GM12878 (cell line): Measurements from ENCODE around the gene KCNMB4. TPM values are rescaled to one million over a fixed set of nuclear protein-coding genes. Genes with fewer than 3 reads are reported as not detected.

ENCODE experiments used
- ATAC-seq: fragments of 200-7000 bp; cut with Tn5 transposase; 3 replicates; pipeline ENCODE4 v1.9.1; 2020; ENCODE audit warnings: mild to moderate bottlenecking, moderate library complexity
- BruUV-seq: library from RNA; stranded (reverse); fragments of 400-500 nt; replicated peaks from 2 replicates; lab custom pipeline; 2021; lab: Mats Ljungman, UMichigan
- CTCF ChIA-PET: fragments of 300-600 bp; sonication (Branson Sonifier 250); formaldehyde crosslinking; extraction: SDS; loops from one replicate; lab custom pipeline; 2021; ENCODE audit warnings: inconsistent platforms; lab: Yijun Ruan, JAX
- POLR2A ChIA-PET: fragments of 350-600 bp; formaldehyde crosslinking; extraction: SDS; loops from one replicate; lab custom pipeline; 2021; ENCODE audit warnings: inconsistent platforms; lab: Charles Lee
- RAD21 ChIA-PET: fragments of 300-600 bp; sonication (Branson Sonifier 250); formaldehyde crosslinking; loops from one replicate; lab custom pipeline; 2023; ENCODE audit warnings: antibody characterized with exemption; ENCODE audit not compliant: unreplicated experiment; lab: Charles Lee
- SMC1A ChIA-PET: fragments of 300-600 bp; sonication (Branson Sonifier 250); formaldehyde crosslinking; loops from one replicate; lab custom pipeline; 2023; ENCODE audit not compliant: unreplicated experiment, uncharacterized antibody; lab: Charles Lee
- DNase-seq: peaks from one replicate; pipeline ENCODE4 v3.0.0-alpha.2; 2011; ENCODE audit warnings: low read depth, low spot score
- FAIRE-seq: peaks from 3 replicates; lab custom pipeline; 2011; peaks lifted over from hg19 to GRCh38; lab: Jason Lieb, UNC
- H2AFZ ChIP-seq: 2 replicates; pipeline ENCODE4 v1.6.0; 2011; ENCODE audit warnings: low read depth, low read length, control low read depth; ENCODE audit not compliant: control insufficient read depth
- H3K27ac ChIP-seq: 2 replicates; pipeline ENCODE4 v1.5.1; 2011; ENCODE audit warnings: control low read depth; ENCODE audit not compliant: control insufficient read depth, insufficient read depth
- H3K27me3 ChIP-seq, 2 experiments: replicated peaks in 1 of 2; 2 replicates each; pipeline versions ENCODE4 v1.6.0 to v1.6.1; 2011; ENCODE audit warnings: low read length in 1 of 2; ENCODE audit not compliant: control insufficient read depth in 2 of 2, insufficient read depth in 2 of 2
- H3K36me3 ChIP-seq, 2 experiments: 2 replicates each; pipeline ENCODE4 v1.5.1; 2011; ENCODE audit warnings: low read length in 1 of 2; ENCODE audit not compliant: control insufficient read depth in 2 of 2, insufficient read depth in 2 of 2
- H3K4me1 ChIP-seq: 2 replicates; pipeline ENCODE4 v1.6.1; 2011; ENCODE audit warnings: mild to moderate bottlenecking, low read length, moderate library complexity, mixed read lengths; ENCODE audit not compliant: control insufficient read depth, insufficient read depth
- H3K4me2 ChIP-seq: 2 replicates; pipeline ENCODE4 v1.6.0; 2011; ENCODE audit warnings: control low read depth; ENCODE audit not compliant: control insufficient read depth, insufficient read depth
- H3K4me3 ChIP-seq: fragments of 200-600 bp; sonication (generic); 2 replicates; pipeline ENCODE4 v1.5.1; 2016
- H3K79me2 ChIP-seq: 2 replicates; pipeline ENCODE4 v1.6.0; 2011; ENCODE audit warnings: low read length; ENCODE audit not compliant: control insufficient read depth, insufficient read depth
- H3K9ac ChIP-seq: 2 replicates; pipeline ENCODE4 v1.8.0; 2011; ENCODE audit warnings: low read length, control low read depth, mixed read lengths; ENCODE audit not compliant: control insufficient read depth, insufficient read depth
- H3K9me3 ChIP-seq: replicated peaks from 3 replicates; pipeline ENCODE4 v1.5.1; 2011; ENCODE audit warnings: mild to moderate bottlenecking, low read length; ENCODE audit not compliant: control insufficient read depth, insufficient read depth
- H4K20me1 ChIP-seq: 2 replicates; pipeline ENCODE4 v1.6.0; 2011; ENCODE audit not compliant: control insufficient read depth, insufficient read depth
- BCL11A ChIP-seq: IDR thresholded peaks from 2 replicates; pipeline ENCODE4 v1.6.1; 2011; ENCODE audit warnings: low read depth, low read length
- CREM ChIP-seq: IDR thresholded peaks from 2 replicates; pipeline ENCODE4 v1.6.1; 2014; ENCODE audit warnings: antibody characterized with exemption, low read depth
- MTA2 ChIP-seq: fragments of 450-650 bp; IDR thresholded peaks from 2 replicates; pipeline ENCODE4 v1.6.1; 2016; ENCODE audit warnings: low read depth, mild to moderate bottlenecking, moderate library complexity
- NR2F1 ChIP-seq: fragments of 450-650 bp; conservative IDR thresholded peaks from 2 replicates; pipeline ENCODE4 v1.6.1; 2017; ENCODE audit warnings: mild to moderate bottlenecking
- PAX5 ChIP-seq: IDR thresholded peaks from 2 replicates; pipeline ENCODE4 v1.6.1; 2011; ENCODE audit warnings: low read depth, low read length, borderline replicate concordance
- RAD21 ChIP-seq: IDR thresholded peaks from 2 replicates; pipeline ENCODE4 v1.6.1; 2011; ENCODE audit warnings: mild to moderate bottlenecking, low read depth, low read length, moderate library complexity; ENCODE audit not compliant: insufficient read depth
- SREBF1 ChIP-seq: IDR thresholded peaks from 2 replicates; pipeline ENCODE4 v1.6.1; 2012; ENCODE audit warnings: mild to moderate bottlenecking, low read length
- SUPT20H ChIP-seq: IDR thresholded peaks from 2 replicates; pipeline ENCODE4 v1.6.1; 2011; ENCODE audit warnings: low read depth, mild to moderate bottlenecking, low read length, moderate library complexity, borderline replicate concordance; ENCODE audit not compliant: control insufficient read depth
- ZNF274 ChIP-seq: IDR thresholded peaks from one replicate; pipeline ENCODE4 v1.8.0; 2011; ENCODE audit not compliant: insufficient read length, insufficient read depth
- ZSCAN29 ChIP-seq: fragments of 450-650 bp; IDR thresholded peaks from 2 replicates; pipeline ENCODE4 v1.6.1; 2017; ENCODE audit warnings: mild to moderate bottlenecking, moderate library complexity
- ZZZ3 ChIP-seq: IDR thresholded peaks from 2 replicates; pipeline ENCODE4 v1.6.1; 2011; ENCODE audit warnings: low read depth; ENCODE audit not compliant: control insufficient read depth, insufficient read length
- WGBS: methylation state at CpG from one replicate; pipeline ENCODE4 v1.1.6; 2016; ENCODE audit warnings: low lambda C conversion rate; ENCODE audit not compliant: insufficient replicate concordance, insufficient coverage; ENCODE audit errors: missing lambda C conversion rate; 5-methylcytosine and 5-hydroxymethylcytosine counted together
- in situ Hi-C: fragments of 300-500 bp; cut with MboI; formaldehyde crosslinking; loops from 9 replicates; pipeline ENCODE4 v1.14.3; 2018; ENCODE audit warnings: mixed read lengths
- intact Hi-C: fragments of 100-400 bp; cut with micrococcal nuclease; formaldehyde crosslinking; loops from one replicate; pipeline ENCODE4 v1.14.2; 2022; ENCODE audit not compliant: unreplicated experiment
- polyA plus RNA-seq, 11 experiments: library from polyadenylated mRNA; depleted of rRNA in 4 of 11; unstranded in 6 of 11; stranded (reverse) in 5 of 11; fragments of >200 nt; fragmentation: Nextera tagmentation in 4 of 11; fragmentation: Illumina TruSeq in 1 of 11; extraction: Ambion mirVana in 4 of 11; extraction: Trizol in 1 of 11; gene quantifications; 1 replicate in 1 of 11; 2 replicates in 10 of 11; pipeline versions ENCODE4 v1.2.1 to v1.2.3, GENCODE V29; 2011 to 2016; ENCODE audit warnings: inconsistent platforms in 2 of 11, missing spikeins in 2 of 11, low read depth in 1 of 11
- total RNA-seq, 4 experiments: library from RNA; depleted of rRNA in 3 of 4; stranded (reverse); fragments of >200 nt in 3 of 4; fragmentation: Illumina TruSeq in 1 of 4; extraction: Trizol in 1 of 4; gene quantifications; 2 replicates each; pipeline versions ENCODE4 v1.2.1 to v1.2.3, GENCODE V29; 2013 to 2021
- TF ChIP-seq, protein P1 (sequence below): IDR thresholded peaks from 2 replicates; pipeline ENCODE4 v1.6.1; 2011; ENCODE audit warnings: low read depth, mild to moderate bottlenecking, low read length, moderate library complexity, borderline replicate concordance; ENCODE audit errors: extremely low read depth

Gene KCNMB4
- total and polyA plus RNA-seq, 10 of the 15 experiments (the other 5 are each of a cell fraction or from before 2014, with no cell fraction given), result 0.06 to 0.37 (median 0.16) TPM; not detected in 2

- ATAC-seq, result peak; percentile 21; the same call in 2 of the 3 replicates
- ChIA-PET SMC1A (interaction anchor here (1.4 kb wide), 1 partner anchor 12 kb away, joined by 3 read pairs; no protein-coding TSS in a partner anchor), CTCF (interaction anchor here (1.5 kb wide), 1 partner anchor 197 kb away, joined by 3 read pairs; no protein-coding TSS in a partner anchor)
- H3K9ac ChIP-seq, result no peak overlapping the region
- H3K27ac ChIP-seq, result no peak overlapping the region
- no TSS peak for BruUV-seq
- H3K27me3 ChIP-seq, result no peaks in the 10 kb centered on the region
- no peaks in the 10 kb centered on the region for H3K79me2 ChIP-seq
- H3K4me2 ChIP-seq, result no peak overlapping the region
- no peaks in the 10 kb centered on the region for H3K36me3 ChIP-seq
- no peaks in the 10 kb centered on the region for H3K4me1 ChIP-seq
- H4K20me1 ChIP-seq, result no peaks in the 10 kb centered on the region
- intact Hi-C loops, result no loop called here
- no peaks in the 10 kb centered on the region; the same call in 2 of the 3 replicates for H3K9me3 ChIP-seq
- TF ChIP-seq SUPT20H (no peak), NR2F1 (no peak), SREBF1 (no peak), ZZZ3 (no peak), PAX5 (no peak), MTA2 (no peak), CREM (no peak), RAD21 (no peak), BCL11A (no peak), ZNF274 (no peak), ZSCAN29 (no peak)
- TF ChIP-seq, protein P1, sequence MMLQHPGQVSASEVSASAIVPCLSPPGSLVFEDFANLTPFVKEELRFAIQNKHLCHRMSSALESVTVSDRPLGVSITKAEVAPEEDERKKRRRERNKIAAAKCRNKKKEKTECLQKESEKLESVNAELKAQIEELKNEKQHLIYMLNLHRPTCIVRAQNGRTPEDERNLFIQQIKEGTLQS, result no peak
- TF ChIP-seq, all 136 proteins: peak for 0
- ChIA-PET RAD21 (interaction anchor here (1.4 kb wide), 1 partner anchor 13 kb away, joined by 3 read pairs; the partner anchor contains the start of gene KCNMB4), POLR2A (no interaction called here)
- no peak overlapping the region for H3K4me3 ChIP-seq
- no peak overlapping the region for H2AFZ ChIP-seq
- in situ Hi-C loops, result no loop called here
- DNase-seq (no peak), FAIRE-seq (no peak)
- WGBS, result 0% methylated on average over 1 of the region's 1 CpG
Observed at GRCh38 chr12:70379846-70380245, 13.8 kb downstream of the KCNMB4 start.
